Activated CD8-positive, alpha-beta T cell treated with anti-CD3 and anti-CD28 coated beads for 36 hours (primary cell): ENCODE measurements around the gene ZNF823. TPM values are rescaled to one million over a fixed set of nuclear protein-coding genes. Genes with fewer than 3 reads are reported as not detected.
"Not testable (repeated sequence)": the region's sequence is repeated elsewhere in the genome, so short reads cannot be mapped to it uniquely, and the experiment has no call there.

ENCODE experiments used
- ATAC-seq: fragments of 200-7000 bp; cut with Tn5 transposase; one replicate; pipeline ENCODE4 v1.10.0; 2021; ENCODE audit warnings: mild to moderate bottlenecking, moderate library complexity
- CTCF ChIA-PET: fragments of 350-600 bp; sonication (Branson Sonifier 250); formaldehyde crosslinking; loops from one replicate; lab custom pipeline; 2021; ENCODE audit warnings: antibody characterized with exemption; lab: Charles Lee
- POLR2A ChIA-PET: fragments of 350-600 bp; sonication (Branson Sonifier 250); formaldehyde crosslinking; loops from one replicate; lab custom pipeline; 2021; ENCODE audit warnings: antibody characterized with exemption; lab: Charles Lee
- DNase-seq: peaks from one replicate; pipeline ENCODE4 v3.0.0-alpha.2; 2020
- H3K27ac Mint-ChIP-seq: one replicate; pipeline ENCODE4 v1.8.0; 2021; ENCODE audit warnings: mild to moderate bottlenecking, mixed read lengths
- H3K27me3 Mint-ChIP-seq: one replicate; pipeline ENCODE4 v1.8.0; 2021; ENCODE audit warnings: mixed read lengths
- H3K36me3 Mint-ChIP-seq: one replicate; pipeline ENCODE4 v1.8.0; 2021; ENCODE audit warnings: low read depth, mixed read lengths
- H3K4me1 Mint-ChIP-seq: one replicate; pipeline ENCODE4 v1.8.0; 2021; ENCODE audit warnings: low read depth, mixed read lengths
- H3K4me3 Mint-ChIP-seq: one replicate; pipeline ENCODE4 v1.8.0; 2021; ENCODE audit warnings: mild to moderate bottlenecking, moderate library complexity, mixed read lengths
- H3K9me3 Mint-ChIP-seq: one replicate; pipeline ENCODE4 v1.8.0; 2021; ENCODE audit warnings: mixed read lengths
- intact Hi-C: fragments of 100-400 bp; cut with micrococcal nuclease; formaldehyde crosslinking; loops from one replicate; pipeline ENCODE4 v1.10.0; 2022
- total RNA-seq, 2 experiments: library from RNA; stranded (reverse); gene quantifications; one replicate each; pipeline ENCODE4 v1.2.3, GENCODE V29; 2021
- TF ChIP-seq, protein P1 (sequence below): fragments of 200-600 bp; IDR thresholded peaks from one replicate; pipeline ENCODE4 v1.8.0; 2022; ENCODE audit warnings: antibody characterized with exemption, mild to moderate bottlenecking

ZNF823 gene
- total RNA-seq, 2 experiments from 2014 or later: 3.3 to 3.9 TPM

DNA sequence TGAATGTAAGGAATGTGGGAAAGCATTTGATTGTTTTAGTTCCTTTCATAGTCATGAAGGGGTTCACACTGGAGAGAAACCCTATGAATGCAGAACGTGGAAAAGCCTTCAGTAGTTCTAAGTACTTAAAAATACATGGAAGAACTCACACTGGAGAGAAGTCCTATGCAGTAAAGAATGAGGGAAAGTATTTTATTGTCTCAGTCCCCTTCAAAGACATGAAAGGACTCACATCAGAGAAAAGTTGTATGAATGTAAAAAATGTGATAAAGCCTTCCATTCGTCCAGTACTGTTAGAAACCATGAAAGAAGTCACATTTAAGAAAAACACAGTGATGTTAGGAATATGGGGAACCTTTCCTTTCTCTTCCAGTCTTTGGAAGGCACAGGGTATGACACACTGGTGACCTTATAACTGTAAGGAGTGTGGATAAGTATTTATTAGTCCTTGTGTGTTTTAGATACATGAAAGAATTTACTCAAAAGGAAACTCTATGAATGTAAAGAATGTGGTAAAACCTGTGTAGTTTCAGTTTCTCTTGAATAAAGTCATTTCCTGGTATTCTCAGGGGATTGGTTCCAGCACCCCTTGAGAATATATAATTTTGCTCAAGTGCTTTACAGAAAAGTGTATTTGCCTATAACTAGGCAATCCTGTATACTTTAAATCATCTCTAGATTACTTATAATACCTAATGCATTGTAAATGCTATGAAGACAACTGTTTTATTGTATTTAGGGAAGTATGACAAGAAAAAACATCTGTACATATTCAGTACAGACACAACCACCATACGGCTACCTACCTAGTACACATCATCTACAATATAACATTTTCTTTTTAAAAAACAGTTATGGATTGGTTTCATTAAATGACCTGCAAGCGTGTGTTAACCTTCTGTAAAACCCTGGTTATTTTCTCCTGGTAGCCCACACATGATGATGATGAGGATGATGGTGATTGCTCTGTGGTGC is 52.8 kb downstream of the ZNF823 start:
- intact Hi-C loops: no loop called here
- H3K9me3 Mint-ChIP-seq: peaks cover 23% of the 10 kb centered on the region
- peaks cover 8% of the 10 kb centered on the region for H3K4me1 Mint-ChIP-seq
- no peak overlapping the region for H3K4me3 Mint-ChIP-seq
- ATAC-seq (peak; percentile 75), DNase-seq (no peak)
- peaks cover 10% of the 10 kb centered on the region for H3K36me3 Mint-ChIP-seq
- H3K27ac Mint-ChIP-seq: no peak overlapping the region
- H3K27me3 Mint-ChIP-seq: peaks cover 13% of the 10 kb centered on the region
- TF ChIP-seq, protein P1, sequence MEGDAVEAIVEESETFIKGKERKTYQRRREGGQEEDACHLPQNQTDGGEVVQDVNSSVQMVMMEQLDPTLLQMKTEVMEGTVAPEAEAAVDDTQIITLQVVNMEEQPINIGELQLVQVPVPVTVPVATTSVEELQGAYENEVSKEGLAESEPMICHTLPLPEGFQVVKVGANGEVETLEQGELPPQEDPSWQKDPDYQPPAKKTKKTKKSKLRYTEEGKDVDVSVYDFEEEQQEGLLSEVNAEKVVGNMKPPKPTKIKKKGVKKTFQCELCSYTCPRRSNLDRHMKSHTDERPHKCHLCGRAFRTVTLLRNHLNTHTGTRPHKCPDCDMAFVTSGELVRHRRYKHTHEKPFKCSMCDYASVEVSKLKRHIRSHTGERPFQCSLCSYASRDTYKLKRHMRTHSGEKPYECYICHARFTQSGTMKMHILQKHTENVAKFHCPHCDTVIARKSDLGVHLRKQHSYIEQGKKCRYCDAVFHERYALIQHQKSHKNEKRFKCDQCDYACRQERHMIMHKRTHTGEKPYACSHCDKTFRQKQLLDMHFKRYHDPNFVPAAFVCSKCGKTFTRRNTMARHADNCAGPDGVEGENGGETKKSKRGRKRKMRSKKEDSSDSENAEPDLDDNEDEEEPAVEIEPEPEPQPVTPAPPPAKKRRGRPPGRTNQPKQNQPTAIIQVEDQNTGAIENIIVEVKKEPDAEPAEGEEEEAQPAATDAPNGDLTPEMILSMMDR: no peak
- ChIA-PET POLR2A (no interaction called here), CTCF (no interaction called here)

DNA sequence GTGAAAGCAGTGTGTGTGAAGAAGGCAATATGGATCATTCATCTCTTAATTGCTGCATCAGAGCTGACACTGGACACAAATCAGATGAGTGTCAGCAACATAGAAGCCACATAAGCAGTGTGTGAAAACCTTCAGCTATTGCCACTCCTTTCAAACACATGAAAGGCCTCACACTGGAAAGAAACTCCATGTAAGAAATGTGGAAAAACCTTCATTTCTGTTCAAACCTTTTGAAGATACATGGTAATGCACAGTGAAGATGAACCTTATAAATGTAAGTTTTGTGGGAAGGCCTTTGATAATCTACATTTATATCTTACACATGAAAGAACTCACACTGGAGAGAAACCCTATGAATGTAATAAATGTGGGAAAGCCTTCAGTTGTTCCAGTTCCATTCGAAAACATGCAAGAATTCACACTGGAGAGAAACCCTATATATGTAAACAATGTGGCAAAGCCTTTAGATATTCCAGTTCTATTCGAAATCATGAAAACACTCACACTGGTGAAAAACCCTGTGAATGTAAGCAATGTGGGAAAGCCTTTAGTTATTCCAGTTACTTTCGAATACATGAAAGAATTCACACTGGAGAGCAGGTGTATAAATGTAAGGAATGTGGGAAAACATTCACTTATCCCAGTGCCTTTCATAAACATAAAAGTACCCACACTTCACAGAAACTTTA is 53.6 kb downstream of the ZNF823 start:
- no peak for DNase-seq
- H3K27me3 Mint-ChIP-seq: peaks cover 13% of the 10 kb centered on the region
- TF ChIP-seq, protein P1: no peak

DNA sequence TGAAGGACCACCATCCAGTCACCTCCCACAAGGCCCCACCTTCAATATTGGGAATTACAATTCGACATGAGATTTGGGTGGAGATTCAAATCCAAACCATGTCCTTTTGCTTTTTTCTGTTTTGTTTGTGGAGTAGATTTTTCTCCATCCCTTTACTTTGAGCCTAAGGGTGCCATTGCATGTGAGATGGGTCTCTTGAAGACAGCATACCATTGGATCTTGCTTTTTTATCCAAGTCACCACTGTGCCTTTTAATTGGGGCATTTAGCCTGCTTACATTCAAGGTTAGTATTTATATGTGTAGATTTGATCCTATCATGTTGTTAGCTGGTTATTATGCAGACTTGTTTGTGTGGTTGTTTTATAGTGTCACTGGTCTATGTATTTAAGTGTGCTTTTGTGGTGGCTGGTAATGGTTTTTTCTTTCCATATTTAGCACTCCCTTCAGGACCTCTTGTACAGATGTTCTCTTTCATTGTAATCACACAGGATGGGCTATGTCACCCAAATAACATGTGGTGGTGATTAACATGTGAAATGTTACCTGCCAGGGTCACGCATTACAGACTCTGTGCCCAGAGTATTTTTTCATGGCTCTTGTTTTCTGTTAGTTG is 58.0 kb downstream of the ZNF823 start:
- Mint-ChIP-seq H3K27ac (no peak overlapping the region), H3K9me3 (peaks cover 23% of the 10 kb centered on the region), H3K27me3 (peaks cover 10% of the 10 kb centered on the region), H3K4me1 (peaks cover 7% of the 10 kb centered on the region), H3K36me3 (peaks cover 3% of the 10 kb centered on the region), H3K4me3 (no peak overlapping the region)
- POLR2A ChIA-PET: no interaction called here
- intact Hi-C loops: no loop called here
- TF ChIP-seq, protein P1: no peak
- DNase-seq (no peak), ATAC-seq (no peak)
- CTCF ChIA-PET: no interaction called here

More for the DNA sequence above, 53.6 kb downstream of the ZNF823 start:
- Mint-ChIP-seq H3K4me3 (no peak overlapping the region), H3K27ac (no peak overlapping the region), H3K36me3 (peaks cover 10% of the 10 kb centered on the region), H3K9me3 (peaks cover 27% of the 10 kb centered on the region), H3K4me1 (peaks cover 8% of the 10 kb centered on the region)
- ChIA-PET POLR2A (no interaction called here), CTCF (no interaction called here)
- ATAC-seq: no peak
- intact Hi-C loops: no loop called here

DNA sequence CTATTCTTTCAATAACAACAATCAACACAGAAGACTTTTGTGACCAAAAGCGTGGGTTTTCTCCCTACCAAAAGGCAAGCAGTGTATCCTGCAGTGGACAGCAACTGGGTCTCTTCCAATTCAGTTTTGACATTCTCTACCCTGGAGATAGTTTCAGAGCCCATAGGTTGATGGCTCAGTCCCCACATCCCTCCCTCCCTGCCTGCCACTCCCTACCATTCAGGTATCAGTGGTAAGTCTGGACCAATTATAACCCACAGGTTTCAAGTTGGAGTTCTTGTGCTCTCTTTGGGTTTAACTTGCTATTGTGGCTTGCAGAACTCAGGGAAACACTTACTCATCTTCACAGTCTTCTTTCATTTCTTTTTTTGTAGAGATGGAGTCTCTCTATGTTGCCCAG is 60.2 kb downstream of the ZNF823 start:
- peaks cover 28% of the 10 kb centered on the region for H3K27me3 Mint-ChIP-seq
- TF ChIP-seq, protein P1: no peak
- no peak for ATAC-seq
- peaks cover 10% of the 10 kb centered on the region for H3K4me1 Mint-ChIP-seq
- H3K9me3 Mint-ChIP-seq: peaks cover 15% of the 10 kb centered on the region
- CTCF ChIA-PET: no interaction called here
- H3K36me3 Mint-ChIP-seq: peaks cover 1% of the 10 kb centered on the region
- no peak for DNase-seq
- H3K27ac Mint-ChIP-seq: no peak overlapping the region
- POLR2A ChIA-PET: no interaction called here
- no peak overlapping the region for H3K4me3 Mint-ChIP-seq
- intact Hi-C loops: no loop called here

DNA sequence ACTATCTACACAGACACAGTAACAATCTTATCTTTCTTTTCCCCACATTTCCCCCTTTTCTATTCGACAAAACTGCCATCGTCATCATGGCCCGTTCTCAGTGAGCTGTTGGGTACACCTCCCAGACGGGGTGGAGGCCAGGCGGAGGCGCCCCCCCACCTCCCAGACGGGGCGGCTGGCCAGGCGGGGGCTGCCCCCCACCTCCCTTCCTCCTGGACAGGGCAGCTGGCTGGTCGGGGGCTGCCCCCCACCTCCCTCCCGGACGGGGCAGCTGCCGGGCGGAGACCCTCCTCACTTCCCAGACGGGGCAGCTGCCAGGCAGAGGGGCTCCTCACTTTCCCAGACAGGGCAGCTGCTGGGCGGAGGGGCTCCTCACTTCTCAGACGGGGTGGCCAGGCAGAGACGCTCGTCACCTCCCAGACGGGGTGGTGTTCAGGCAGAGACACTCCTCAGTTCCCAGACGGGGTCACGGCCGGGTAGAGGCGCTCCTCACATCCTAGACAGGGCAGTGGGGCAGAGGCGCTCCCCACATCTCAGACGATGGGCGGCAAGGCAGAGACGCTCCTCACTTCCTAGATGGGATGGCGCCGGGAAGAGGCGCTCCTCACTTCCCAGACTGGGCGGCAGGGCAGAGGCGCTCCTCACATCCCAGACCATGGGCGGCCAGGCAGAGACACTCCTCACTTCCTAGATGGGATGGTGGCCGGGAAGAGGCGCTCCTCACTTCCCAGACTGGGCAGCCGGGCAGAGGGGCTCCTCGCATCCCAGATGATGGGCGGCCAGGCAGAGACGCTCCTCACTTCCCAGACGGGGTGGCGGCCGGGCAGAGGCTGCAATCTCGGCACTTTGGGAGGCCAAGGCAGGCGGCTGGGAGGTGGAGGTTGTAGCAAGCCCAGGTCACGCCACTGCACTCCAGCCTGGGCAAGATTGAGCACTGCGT is 61.8 kb downstream of the ZNF823 start:
- intact Hi-C loops, H3K36me3 Mint-ChIP-seq, POLR2A ChIA-PET, H3K4me3 Mint-ChIP-seq, DNase-seq, H3K27ac Mint-ChIP-seq, CTCF ChIA-PET, ATAC-seq: not testable (repeated sequence)
- Mint-ChIP-seq H3K4me1 (peaks cover 10% of the 10 kb centered on the region), H3K9me3 (peaks cover 15% of the 10 kb centered on the region), H3K27me3 (peaks cover 34% of the 10 kb centered on the region)
